Measurements from ENCODE around the gene CFAP107.

CFAP107 gene

DNA sequence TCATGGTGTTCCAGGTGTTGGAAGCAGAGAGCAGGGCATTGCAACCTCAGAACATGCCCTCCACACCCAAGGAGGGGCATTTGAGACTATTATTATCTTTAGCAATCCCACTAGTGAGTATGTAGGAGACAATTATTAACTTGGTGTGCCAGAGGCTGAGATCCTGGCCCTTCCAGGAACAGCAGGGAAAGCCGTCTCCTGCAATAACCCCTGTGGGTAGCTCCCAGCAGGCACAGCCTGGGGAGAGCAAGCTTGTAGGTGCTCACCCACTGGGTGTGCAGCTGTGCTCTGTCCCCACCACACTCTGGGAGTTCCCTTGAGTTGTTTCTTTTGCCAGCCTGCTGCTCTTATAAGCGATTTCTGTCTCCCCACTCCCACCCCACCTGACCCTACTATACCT lies 10.3 kb downstream of the CFAP107 start:
- DNase-seq (ENCODE audit: low read depth): no peak
- TF ChIP-seq, protein P1, sequence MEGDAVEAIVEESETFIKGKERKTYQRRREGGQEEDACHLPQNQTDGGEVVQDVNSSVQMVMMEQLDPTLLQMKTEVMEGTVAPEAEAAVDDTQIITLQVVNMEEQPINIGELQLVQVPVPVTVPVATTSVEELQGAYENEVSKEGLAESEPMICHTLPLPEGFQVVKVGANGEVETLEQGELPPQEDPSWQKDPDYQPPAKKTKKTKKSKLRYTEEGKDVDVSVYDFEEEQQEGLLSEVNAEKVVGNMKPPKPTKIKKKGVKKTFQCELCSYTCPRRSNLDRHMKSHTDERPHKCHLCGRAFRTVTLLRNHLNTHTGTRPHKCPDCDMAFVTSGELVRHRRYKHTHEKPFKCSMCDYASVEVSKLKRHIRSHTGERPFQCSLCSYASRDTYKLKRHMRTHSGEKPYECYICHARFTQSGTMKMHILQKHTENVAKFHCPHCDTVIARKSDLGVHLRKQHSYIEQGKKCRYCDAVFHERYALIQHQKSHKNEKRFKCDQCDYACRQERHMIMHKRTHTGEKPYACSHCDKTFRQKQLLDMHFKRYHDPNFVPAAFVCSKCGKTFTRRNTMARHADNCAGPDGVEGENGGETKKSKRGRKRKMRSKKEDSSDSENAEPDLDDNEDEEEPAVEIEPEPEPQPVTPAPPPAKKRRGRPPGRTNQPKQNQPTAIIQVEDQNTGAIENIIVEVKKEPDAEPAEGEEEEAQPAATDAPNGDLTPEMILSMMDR (IDR thresholded peaks at IDR 0.05; ENCODE audit: insufficient read depth, low read depth, low read length, missing control alignments): no peak
- H3K4me3 ChIP-seq (ENCODE audit: low read depth, low read length): no peak overlapping the region

DNA sequence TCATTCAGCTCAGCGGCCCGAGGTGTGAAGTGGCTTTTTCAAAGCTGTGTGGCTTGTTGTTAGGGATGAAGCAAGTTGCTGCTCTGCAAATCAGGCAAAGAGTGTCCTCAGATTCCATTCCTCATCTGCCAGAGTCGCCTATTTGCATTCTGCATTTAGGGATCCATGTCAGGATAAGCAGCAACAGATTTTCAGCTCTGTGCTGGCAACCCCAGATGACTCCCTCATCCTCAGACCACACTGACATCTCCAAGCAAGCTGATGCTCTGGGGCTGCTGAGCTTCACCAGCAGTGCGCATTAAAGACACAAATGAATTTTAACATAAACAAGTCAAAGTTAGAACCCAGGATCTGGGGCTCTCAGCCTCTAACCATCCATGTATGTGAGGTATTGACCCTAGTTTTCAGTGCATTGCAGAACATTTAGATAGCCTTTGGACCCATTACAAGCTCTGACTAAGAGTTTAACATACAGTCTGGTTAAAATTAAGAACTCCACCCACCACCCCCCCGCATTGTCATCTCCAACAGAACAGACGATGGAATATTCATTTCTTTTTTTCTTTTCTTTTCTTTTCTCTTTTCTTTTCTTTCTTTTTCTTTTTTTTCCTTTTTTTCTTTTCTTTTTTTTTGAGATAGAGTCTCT lies 10.9 kb downstream of the CFAP107 start:
- DNase-seq (ENCODE audit: low read depth): no peak
- TF ChIP-seq, protein P1 (IDR thresholded peaks at IDR 0.05; ENCODE audit: insufficient read depth, low read depth, low read length, missing control alignments): no peak
- no peak overlapping the region for H3K4me3 ChIP-seq (ENCODE audit: low read depth, low read length)

DNA sequence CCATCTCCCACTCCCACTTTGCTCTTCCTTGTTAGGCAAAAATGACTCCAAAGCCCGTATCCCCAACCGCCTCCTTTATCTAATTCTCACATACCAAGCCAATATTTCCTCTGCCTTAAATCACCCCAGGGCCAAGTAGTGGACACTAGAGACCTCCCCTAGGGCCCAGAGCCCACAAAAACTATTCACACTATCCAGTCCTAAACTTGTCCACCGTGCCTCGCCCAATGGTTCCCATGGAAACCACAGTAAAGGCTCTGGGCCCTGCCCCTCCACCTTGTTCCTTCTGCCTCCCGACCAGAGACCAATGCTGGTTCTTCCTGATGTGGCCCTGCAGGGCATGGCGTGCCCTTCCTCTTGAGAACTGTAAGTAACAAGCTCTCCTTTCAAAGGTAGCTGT lies 11.8 kb downstream of the CFAP107 start:
- TF ChIP-seq, protein P1 (IDR thresholded peaks at IDR 0.05; ENCODE audit: insufficient read depth, low read depth, low read length, missing control alignments): no peak
- no peak overlapping the region for H3K4me3 ChIP-seq (ENCODE audit: low read depth, low read length)
- DNase-seq (ENCODE audit: low read depth): no peak

DNA sequence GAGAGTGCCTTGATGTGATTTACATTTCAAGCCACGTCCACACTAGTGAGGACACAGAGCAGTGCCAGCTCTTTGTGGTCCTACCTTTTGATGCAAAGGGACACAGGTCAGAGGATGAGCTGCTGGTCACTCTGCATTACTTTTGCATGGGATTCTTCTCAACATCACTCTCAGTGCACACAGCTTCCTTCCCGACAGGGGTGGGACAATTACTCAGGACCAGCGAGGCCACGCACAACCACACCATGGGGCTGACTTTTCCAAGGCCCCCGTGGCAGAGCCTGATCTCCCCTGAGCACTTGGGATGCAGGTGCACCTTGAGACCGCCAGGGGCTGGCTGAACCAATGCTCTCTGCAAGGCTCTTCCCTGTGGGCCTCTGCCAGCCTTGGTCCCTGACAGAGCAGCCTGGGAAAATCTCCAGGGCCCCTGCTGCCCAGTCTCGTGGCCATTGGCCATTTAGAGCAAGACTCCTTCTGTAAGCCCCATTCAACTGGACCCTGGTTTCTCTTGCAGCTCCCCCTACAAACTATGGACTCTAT lies 14.3 kb downstream of the CFAP107 start:
- peak; percentile 9 for DNase-seq (ENCODE audit: low read depth)
- TF ChIP-seq, protein P1 (IDR thresholded peaks at IDR 0.05; ENCODE audit: insufficient read depth, low read depth, low read length, missing control alignments): peak; percentile 27
- H3K4me3 ChIP-seq (ENCODE audit: low read depth, low read length): no peak overlapping the region

DNA sequence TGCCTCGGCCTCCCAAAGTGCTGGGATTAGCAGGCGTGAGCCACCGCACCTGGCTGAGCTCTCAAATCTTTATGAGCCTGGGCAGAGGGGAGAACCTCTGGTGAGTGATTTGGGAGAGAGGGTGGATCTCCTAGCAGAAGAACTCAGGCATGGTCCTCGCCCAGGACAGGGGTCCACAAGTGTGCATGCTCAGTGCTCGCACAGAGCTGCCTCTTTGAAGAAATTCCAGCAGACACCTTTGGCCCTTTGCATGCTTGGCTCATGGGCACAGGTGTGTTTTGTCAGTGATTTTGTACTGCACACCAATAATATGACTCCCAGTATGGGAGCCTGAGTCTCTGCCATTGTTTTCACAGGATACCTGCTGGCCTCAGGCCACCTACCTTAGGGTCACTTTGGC lies 15.8 kb downstream of the CFAP107 start:
- TF ChIP-seq, protein P1 (IDR thresholded peaks at IDR 0.05; ENCODE audit: insufficient read depth, low read depth, low read length, missing control alignments): no peak
- H3K4me3 ChIP-seq (ENCODE audit: low read depth, low read length): no peak overlapping the region

DNA sequence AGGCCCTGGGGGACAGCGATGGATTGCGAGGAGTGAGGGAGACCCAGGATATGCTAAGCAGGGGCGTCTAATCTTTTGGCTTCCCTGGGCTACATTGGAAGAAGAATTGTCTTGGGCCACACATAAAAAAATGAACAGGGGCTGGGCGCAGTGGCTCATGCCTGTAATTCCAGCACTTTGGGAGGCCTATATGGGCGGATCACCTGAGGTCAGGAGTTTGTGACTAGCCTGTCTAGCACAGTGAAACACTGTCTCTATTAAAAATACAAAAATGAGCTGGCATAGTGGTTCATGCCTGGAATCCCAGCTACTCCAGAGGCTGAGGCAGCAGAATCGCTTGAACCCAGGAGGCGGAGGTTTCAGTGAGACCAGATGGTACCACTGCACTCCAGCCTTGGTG lies 16.8 kb downstream of the CFAP107 start:
- TF ChIP-seq, protein P1 (IDR thresholded peaks at IDR 0.05; ENCODE audit: insufficient read depth, low read depth, low read length, missing control alignments): no peak
- no peak for DNase-seq (ENCODE audit: low read depth)
- H3K4me3 ChIP-seq (ENCODE audit: low read depth, low read length): no peak overlapping the region

More for the DNA sequence above, 15.8 kb downstream of the CFAP107 start:
- DNase-seq (ENCODE audit: low read depth): no peak

DNA sequence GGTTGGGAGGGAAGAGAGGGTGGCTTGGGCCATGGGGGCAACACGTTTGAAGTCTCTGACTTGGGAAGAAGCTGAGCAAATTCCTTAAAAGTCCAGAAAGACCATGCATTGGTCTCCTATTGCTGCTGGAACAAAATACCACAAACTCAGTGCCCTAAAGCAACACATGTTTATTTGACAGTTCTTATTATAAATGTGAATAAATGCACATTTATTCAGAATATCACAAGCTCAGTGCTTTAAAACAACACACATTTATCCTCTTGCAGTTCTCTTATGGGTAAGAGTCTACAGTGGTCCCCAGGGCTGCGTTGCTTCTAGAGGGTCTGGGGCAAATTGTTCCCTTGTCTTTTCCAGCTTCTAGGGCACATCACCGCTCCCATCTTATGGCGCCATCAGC lies 17.5 kb downstream of the CFAP107 start:
- no peak overlapping the region for H3K4me3 ChIP-seq (ENCODE audit: low read depth, low read length)

More for the DNA sequence above, 17.5 kb downstream of the CFAP107 start:
- DNase-seq (ENCODE audit: low read depth): no peak
- TF ChIP-seq, protein P1 (IDR thresholded peaks at IDR 0.05; ENCODE audit: insufficient read depth, low read depth, low read length, missing control alignments): no peak

Data from GM12865 (cell line).